GM18505 (cell line): ENCODE data around the gene RMP24.
"Not testable (repeated sequence)": the region's sequence is repeated elsewhere in the genome, so short reads cannot be mapped to it uniquely, and the experiment has no call there.

Experiments used
- ATAC-seq: cut with Tn5 transposase; IDR thresholded peaks from one replicate; pipeline ENCODE4 v1.9.1; 2021; ENCODE audit not compliant: unreplicated experiment
- POLR2A ChIP-seq: IDR thresholded peaks from 4 replicates; pipeline ENCODE4 v1.6.1; 2011; ENCODE audit warnings: borderline replicate concordance; ENCODE audit not compliant: insufficient read depth, insufficient read length; ENCODE audit errors: extremely low read depth

RMP24 gene

DNA sequence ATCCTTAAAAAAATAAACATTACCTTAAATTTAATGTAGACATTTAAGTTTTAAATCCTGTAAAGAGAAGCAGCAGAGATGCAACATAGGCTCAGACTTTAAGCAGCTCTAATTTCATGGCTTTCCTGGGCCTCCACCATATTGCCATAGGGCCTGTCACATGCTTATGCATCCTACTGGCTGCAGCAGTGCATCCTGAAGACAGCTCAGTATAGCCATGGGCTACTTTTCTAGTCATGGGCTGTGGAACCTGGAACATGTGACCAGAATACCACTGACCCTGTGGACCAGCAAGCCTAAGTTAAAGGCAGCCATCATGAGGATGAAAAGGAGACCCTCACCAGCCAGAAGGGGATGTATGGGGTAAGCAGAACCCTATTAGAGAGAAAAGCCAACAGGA lies 10.7 kb downstream of the RMP24 start:
- no peak for ATAC-seq
- no peak for TF ChIP-seq POLR2A

DNA sequence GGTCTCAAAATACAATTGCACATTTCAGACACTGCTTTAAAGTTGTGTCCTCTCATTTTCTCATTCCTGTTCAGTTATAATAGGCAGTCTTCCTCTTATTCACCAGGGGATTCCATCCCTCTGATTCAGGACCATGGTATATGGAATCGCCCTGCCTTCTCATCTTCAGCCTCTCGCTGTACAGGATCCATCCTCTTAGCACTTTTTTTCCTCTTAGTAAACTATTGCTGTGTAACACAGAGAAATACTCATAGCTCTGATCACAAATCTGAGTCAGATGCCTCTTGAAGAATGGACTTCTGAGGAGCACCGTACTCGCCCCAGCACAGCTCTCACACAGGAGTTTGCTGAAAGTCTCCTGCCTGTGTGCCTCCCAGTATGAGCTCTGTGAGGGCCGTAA lies 11.3 kb downstream of the RMP24 start:
- TF ChIP-seq POLR2A: no peak
- no peak for ATAC-seq

DNA sequence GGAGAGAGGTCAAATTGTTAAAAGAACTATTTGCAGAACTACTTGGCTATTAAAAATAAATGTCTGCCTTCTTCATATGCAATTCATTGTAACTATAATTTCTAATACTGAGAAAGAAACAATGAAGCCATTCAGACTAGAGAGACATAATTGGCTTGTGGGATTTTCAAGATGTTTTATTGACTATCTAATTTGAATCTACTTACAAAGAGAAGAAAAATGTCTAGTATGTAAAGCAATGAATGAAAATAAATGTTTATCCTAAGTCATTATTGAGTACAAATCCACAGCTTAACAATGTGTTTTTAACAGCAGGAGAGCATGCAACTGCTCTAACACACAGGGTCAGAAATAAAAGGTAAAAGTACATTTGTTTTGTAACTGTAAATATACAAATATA lies 19.2 kb downstream of the RMP24 start:
- TF ChIP-seq POLR2A: no peak
- ATAC-seq: no peak

DNA sequence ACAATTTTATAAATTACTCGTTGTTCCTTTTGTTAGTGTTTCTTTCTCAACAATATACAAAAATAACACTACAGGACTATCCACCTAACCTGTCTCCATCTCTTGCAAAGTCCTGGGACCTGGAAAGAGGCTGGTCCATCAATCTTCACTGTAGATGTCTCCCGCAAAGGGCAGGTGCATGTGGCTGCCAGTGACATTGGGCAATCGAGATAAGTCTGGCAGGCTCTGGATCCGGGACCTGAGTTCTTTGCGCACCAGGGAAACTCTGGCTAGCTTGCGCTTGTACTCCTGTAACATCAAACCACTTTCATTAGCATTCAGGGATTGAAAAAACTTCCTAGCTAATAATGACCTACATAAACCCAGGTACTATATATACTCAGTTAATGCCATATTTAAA lies 20.5 kb downstream of the RMP24 start:
- TF ChIP-seq POLR2A: no peak
- no peak for ATAC-seq

DNA sequence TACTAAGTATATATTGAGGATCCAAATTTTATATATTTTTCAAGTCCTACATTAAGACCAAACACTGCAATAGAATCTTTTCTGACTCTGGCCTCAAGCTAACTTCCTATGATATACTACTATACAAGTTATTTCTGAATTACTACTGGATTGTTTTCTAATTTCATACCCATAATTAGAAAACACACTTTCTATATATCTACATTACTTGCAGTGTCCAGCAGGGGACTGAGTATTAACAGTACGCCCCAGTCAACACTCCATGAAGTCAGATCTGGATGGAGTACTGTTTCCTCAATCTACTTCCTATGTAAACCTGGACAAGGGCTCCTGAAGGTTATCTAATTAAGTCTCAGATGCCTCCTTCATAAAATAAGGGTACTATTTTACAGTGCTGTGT lies 26.5 kb downstream of the RMP24 start:
- no peak for ATAC-seq
- TF ChIP-seq POLR2A: no peak

DNA sequence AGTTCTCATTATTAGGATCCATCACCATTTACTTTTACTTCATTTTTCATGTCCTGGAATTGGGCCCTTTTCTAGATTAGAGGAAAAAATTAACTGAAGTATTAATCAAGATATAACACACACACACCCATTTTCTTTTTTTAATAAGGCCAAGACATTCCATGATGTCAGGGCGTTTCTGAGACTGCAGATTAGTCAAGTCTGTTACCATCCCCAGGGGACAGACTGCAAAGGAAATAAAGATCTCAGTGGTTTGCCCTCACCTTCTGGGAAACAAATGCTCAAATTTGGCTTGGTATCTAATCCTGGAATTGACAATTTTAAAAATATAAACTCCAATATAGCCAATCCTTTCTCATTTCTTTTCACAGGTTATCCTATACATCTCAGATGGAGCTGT lies 27.4 kb downstream of the RMP24 start:
- no peak for TF ChIP-seq POLR2A
- no peak for ATAC-seq

DNA sequence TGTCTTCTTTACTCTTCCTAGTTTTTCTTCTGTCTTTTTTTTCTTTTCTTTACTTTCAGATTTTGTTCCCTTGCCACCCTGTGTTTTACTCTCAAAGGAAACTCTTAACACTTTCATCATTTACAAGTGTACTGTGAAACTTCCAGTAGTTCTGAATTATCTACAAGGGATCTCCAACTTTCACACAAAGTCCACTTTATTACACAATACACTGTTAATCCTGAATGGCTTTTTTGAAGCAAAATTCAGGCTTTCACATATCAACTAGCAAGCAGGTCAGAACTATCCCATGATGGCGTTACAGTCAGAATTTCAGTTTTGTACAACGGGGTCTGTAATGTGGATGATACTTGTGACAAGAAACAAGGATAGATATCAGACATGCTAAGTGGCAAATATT lies 34.5 kb downstream of the RMP24 start:
- TF ChIP-seq POLR2A: no peak
- ATAC-seq: no peak

DNA sequence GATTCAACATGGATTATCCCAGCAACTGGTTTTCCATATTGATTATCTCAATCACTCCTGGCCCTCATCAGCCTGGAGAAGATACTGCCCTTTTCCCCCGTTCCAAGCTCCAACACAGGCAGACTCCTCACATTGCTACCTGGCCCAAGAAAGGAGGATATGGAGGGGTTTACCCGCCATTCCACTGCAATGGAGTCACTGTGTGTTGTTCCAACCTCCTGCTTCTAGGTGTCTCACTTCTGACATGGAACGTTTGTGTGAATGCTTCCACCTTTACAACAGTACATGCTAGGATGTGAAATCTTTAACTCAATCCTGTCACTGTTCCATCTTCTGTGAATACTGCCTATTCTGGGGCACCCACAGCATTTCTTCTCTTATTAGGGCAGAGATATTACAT lies 36.7 kb downstream of the RMP24 start:
- TF ChIP-seq POLR2A: no peak

DNA sequence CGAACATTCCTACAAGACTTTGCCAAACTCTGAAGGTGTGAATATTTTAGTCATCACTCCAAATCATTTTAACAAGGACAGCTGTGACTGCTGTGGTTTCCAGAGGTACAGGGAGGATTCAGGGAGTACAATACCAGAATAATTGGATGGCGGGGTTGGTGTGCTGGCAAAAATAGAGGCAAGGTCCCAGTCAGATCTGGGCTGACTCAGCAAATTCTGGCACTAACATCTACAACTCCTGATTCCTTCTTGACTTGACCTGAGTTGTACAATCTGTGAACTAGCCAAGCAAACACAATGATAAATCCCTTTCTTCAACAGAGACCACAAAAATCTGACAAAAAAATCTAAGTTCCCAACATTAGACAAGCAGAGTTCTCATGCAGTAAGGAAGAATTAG lies 40.4 kb downstream of the RMP24 start:
- no peak for TF ChIP-seq POLR2A
- ATAC-seq: no peak

More for the DNA sequence above, 36.7 kb downstream of the RMP24 start:
- no peak for ATAC-seq

DNA sequence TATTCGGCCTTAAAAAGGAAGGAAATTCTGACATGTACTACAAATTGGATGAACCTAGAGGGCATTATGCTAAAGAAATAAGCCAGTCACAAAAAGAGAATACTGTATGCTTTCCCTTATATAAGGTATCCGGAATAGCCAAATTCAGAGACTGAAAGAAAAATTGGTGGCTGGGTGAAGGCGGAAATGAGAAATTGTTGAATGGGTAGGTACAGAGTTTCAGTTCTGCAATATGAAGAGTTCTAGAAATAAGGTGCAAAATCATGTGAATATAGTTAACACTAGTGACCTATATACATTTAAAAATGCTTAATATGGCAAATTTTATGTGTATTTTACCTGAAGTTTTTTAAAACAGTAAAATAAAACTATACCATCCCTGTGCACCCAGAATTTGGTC lies 43.1 kb downstream of the RMP24 start:
- peak; percentile 85 for ATAC-seq
- TF ChIP-seq POLR2A: no peak

DNA sequence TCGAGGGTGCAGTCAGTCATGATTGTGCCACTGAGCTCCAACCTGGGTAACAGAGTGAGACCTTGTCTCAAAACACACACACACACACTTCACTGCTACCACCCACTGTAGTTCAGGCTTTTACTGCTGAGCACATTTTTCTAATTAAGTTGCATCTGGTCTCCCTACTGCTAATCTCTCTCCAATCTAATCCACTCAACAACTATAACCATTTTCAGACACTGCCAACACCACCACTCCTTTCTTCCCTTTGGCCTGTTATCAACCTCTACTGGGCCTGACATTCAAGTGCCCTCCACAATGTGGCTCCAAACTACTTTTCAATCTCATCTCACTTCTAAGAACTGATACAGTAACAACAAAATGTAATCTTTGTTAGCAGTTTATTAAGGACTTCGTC lies 44.8 kb downstream of the RMP24 start:
- no peak for ATAC-seq
- TF ChIP-seq POLR2A: no peak

DNA sequence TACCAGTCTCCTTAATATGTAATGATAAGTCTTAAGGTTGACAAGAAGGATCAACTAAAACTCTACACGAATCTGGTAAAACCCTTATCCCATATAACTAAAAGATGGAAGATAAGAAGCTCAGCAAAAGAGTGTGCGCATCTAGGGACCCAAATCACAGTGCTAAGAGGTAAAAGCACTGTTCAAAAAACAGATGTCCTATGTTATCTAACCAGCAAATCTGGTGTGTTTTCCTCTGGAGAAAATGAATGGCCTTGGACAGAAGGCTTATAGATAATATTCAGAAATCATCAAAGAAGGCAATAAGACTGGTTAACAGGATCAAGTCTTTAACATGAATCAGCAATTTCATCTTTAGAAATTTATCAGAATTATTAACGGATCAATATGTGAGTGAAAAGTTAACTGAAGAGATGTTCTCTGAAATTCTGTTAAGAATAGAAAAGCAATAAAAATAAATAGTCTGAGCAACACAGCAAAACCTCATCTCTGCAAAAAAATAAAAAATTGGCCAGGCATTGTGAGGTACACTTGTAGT lies 47.8 kb downstream of the RMP24 start:
- ATAC-seq: no peak
- no peak for TF ChIP-seq POLR2A

DNA sequence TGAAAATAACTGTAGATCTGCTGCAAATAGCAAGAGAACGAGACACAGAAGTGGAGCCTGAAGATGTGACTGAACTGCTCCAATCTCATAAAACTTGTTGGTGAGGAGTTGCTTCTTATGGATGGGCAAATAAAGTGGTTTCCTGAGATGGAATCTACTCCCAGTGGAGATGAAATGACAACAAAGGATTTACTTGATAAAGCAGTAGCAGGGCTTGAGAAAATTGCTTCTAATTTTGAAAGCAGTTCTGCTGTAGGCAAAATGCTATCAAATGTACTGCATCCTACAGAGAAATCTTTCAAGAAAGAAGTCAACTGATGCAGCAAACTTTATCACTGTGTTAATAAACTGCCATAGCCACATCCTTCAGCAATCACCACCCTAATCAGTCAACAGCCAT lies 50.9 kb downstream of the RMP24 start:
- ATAC-seq: no peak

DNA sequence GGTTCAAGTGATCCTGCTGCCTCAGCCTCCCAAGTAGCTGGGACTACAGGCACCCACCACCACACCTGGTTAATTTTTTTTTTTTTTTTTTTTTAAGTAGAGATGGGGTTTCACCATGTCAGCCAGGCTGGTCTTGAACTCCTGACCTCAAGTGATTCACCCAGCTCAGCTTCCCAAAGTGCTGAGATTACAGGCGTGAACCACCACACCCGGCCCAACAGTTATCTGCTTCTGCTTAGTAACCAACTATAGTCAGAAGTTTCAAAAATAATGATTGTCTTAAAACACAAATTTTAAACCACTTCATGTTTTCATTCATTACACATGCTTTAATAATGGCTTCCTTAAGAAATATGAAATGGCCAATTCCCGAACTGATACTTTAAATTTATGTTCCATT lies 51.8 kb downstream of the RMP24 start:
- ATAC-seq: not testable (repeated sequence)

More for the DNA sequence above, 50.9 kb downstream of the RMP24 start:
- TF ChIP-seq POLR2A: no peak

DNA sequence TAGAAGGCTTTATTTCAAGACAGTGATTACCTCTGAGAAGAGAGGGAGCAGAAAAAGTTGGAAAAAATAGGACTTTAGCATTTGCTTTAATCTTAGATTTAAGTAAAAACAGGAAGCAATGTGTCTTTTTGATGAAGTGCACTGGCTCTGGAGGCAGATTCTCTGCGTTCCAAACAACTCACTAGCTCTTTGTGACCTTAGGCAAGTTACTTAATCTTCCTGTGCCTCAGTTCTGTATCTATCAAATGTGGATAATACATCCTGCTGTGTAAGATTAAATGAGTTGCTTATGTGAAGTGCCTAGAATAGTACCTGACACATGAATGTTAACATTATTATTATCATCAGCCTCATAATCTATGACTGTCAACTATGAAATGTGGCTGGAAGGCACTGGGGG lies 52.5 kb downstream of the RMP24 start:
- TF ChIP-seq POLR2A: no peak
- no peak for ATAC-seq

DNA sequence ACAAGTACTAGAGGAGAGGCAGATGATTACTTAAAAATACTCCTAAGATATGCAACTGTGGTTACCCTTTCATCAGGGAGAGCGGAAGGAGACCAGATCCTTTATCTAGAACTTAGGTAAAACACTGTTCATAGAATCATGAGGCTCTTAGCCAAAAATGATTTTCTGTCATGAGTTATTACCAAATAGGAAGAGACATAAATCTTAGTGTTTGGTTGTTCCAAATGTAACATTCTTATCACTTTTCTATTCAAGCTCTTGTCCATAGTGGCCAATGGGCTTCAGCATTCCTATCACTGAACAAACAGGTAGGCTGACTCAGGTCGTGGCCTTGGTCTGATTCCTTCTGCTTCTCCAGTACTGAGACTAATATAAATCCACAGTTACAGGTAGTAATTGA lies 56.4 kb downstream of the RMP24 start:
- no peak for TF ChIP-seq POLR2A
- no peak for ATAC-seq
